Neural progenitor cell (in vitro differentiated cells): ENCODE measurements around the gene SDK1. TPM values are rescaled to one million over a fixed set of nuclear protein-coding genes. Genes with fewer than 3 reads are reported as not detected.

Experiments
- DNase-seq: peaks from one replicate; pipeline ENCODE4 v3.0.0-alpha.2; 2016; ENCODE audit warnings: low spot score
- H2AFZ ChIP-seq: fragments of 200-600 bp; sonication (generic); replicated peaks from 2 replicates; pipeline ENCODE4 v1.6.1; 2016; ENCODE audit warnings: antibody characterized with exemption
- H3F3A ChIP-seq: fragments of 200-600 bp; sonication (generic); 2 replicates; pipeline ENCODE4 v1.6.1; 2016; ENCODE audit warnings: antibody characterized with exemption, low read depth
- H3K27ac ChIP-seq: fragments of 200-600 bp; sonication (generic); 2 replicates; pipeline ENCODE4 v1.5.1; 2016; ENCODE audit warnings: mild to moderate bottlenecking
- H3K27me3 ChIP-seq: fragments of 200-600 bp; sonication (generic); 2 replicates; pipeline ENCODE4 v1.6.1; 2016; ENCODE audit warnings: mild to moderate bottlenecking, moderate library complexity
- H3K36me3 ChIP-seq: fragments of 200-600 bp; sonication (generic); 2 replicates; pipeline ENCODE4 v1.5.1; 2016
- H3K4me1 ChIP-seq: fragments of 200-600 bp; sonication (generic); 2 replicates; pipeline ENCODE4 v1.6.1; 2016; ENCODE audit warnings: mixed run types
- H3K4me2 ChIP-seq: fragments of 200-600 bp; sonication (generic); 2 replicates; pipeline ENCODE4 v1.6.1; 2016
- H3K4me3 ChIP-seq: fragments of 200-600 bp; sonication (generic); 2 replicates; pipeline ENCODE4 v1.5.1; 2016
- H3K79me2 ChIP-seq: fragments of 200-600 bp; sonication (generic); 2 replicates; pipeline ENCODE4 v1.6.1; 2016; ENCODE audit warnings: low read depth
- H3K9ac ChIP-seq: fragments of 200-600 bp; sonication (generic); 2 replicates; pipeline ENCODE4 v1.6.1; 2016
- H3K9me3 ChIP-seq: fragments of 200-600 bp; sonication (generic); 2 replicates; pipeline ENCODE4 v1.5.1; 2016; ENCODE audit warnings: low read depth
- H4K20me1 ChIP-seq: fragments of 200-600 bp; sonication (generic); 2 replicates; pipeline ENCODE4 v1.6.1; 2016; ENCODE audit warnings: low read depth
- H3K27ac Mint-ChIP-seq: 3 replicates; pipeline ENCODE4 v1.8.0; 2021; ENCODE audit warnings: mixed read lengths
- H3K27me3 Mint-ChIP-seq: 2 replicates; pipeline ENCODE4 v1.8.0; 2022; ENCODE audit warnings: low read depth, mild to moderate bottlenecking, inconsistent platforms, moderate library complexity, mixed read lengths; ENCODE audit not compliant: insufficient read depth
- H3K36me3 Mint-ChIP-seq: 3 replicates; pipeline ENCODE4 v1.8.0; 2021; ENCODE audit warnings: mixed read lengths
- H3K4me1 Mint-ChIP-seq: 3 replicates; pipeline ENCODE4 v1.8.0; 2021; ENCODE audit warnings: mixed read lengths
- H3K4me3 Mint-ChIP-seq: 3 replicates; pipeline ENCODE4 v1.8.0; 2021; ENCODE audit warnings: mild to moderate bottlenecking, moderate library complexity, mixed read lengths
- H3K9me3 Mint-ChIP-seq: 3 replicates; pipeline ENCODE4 v1.8.0; 2020; ENCODE audit warnings: mixed read lengths
- CTCF ChIP-seq: fragments of 200-600 bp; sonication (generic); IDR thresholded peaks from 2 replicates; pipeline ENCODE4 v1.5.1; 2017; ENCODE audit warnings: antibody characterized with exemption, mild to moderate bottlenecking
- EZH2 ChIP-seq: fragments of 200-600 bp; sonication (generic); IDR thresholded peaks from 2 replicates; pipeline ENCODE4 v1.6.1; 2017; ENCODE audit warnings: antibody characterized with exemption, mild to moderate bottlenecking, moderate library complexity
- EZH2phosphoT487 ChIP-seq: fragments of 200-600 bp; sonication (generic); IDR thresholded peaks from 2 replicates; pipeline ENCODE4 v1.6.1; 2017; ENCODE audit warnings: antibody characterized with exemption
- total RNA-seq: library from RNA; depleted of rRNA; stranded (reverse); fragments of >200 nt; gene quantifications from 2 replicates; pipeline ENCODE4 v1.2.3, GENCODE V29; 2015; ENCODE audit warnings: low replicate concordance

SDK1 gene
- total RNA-seq, 1 donor from 2014 or later: 4.9 TPM

DNA sequence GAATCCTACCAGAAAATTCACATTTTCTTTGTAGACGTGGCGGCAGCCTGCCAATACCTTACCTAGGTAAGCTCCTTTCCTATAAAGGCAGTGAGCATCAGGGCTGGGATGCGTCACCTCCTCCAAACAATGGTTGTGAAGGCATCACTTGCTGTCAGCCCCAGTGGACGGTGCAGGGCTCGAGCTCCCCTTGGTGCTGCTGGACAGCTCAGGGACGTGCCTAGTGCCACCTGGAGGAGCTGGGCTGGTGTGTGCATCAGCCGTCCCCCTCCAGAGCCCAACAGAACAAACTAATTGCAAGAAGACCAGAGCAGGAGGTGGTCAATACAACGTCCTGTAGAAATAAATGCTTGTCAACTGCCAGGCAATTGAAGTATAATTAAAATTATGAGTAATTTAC lies 863.5 kb downstream of the SDK1 start:
- H3K4me3 ChIP-seq: no peak overlapping the region
- no peak overlapping the region for H3K4me2 ChIP-seq
- H3K27me3 Mint-ChIP-seq: no peaks in the 10 kb centered on the region
- H3K9me3 Mint-ChIP-seq: no peaks in the 10 kb centered on the region
- no peaks in the 10 kb centered on the region for H3K9me3 ChIP-seq
- peaks cover 5% of the 10 kb centered on the region for H3K4me1 ChIP-seq
- no peak overlapping the region for H3K4me3 Mint-ChIP-seq
- no peaks in the 10 kb centered on the region for H3K36me3 ChIP-seq
- H3K9ac ChIP-seq: no peak overlapping the region
- H3K79me2 ChIP-seq: no peaks in the 10 kb centered on the region
- H3K27me3 ChIP-seq: no peaks in the 10 kb centered on the region
- no peak overlapping the region for H3K27ac ChIP-seq
- no peaks in the 10 kb centered on the region for H4K20me1 ChIP-seq
- H2AFZ ChIP-seq: no peak overlapping the region
- H3K36me3 Mint-ChIP-seq: peaks cover 6% of the 10 kb centered on the region
- TF ChIP-seq EZH2phosphoT487 (no peak), CTCF (peak; percentile 39)
- no peaks in the 10 kb centered on the region for H3F3A ChIP-seq
- DNase-seq: peak; percentile 49
- peaks cover 28% of the 10 kb centered on the region for H3K4me1 Mint-ChIP-seq
- no peak overlapping the region for H3K27ac Mint-ChIP-seq

DNA sequence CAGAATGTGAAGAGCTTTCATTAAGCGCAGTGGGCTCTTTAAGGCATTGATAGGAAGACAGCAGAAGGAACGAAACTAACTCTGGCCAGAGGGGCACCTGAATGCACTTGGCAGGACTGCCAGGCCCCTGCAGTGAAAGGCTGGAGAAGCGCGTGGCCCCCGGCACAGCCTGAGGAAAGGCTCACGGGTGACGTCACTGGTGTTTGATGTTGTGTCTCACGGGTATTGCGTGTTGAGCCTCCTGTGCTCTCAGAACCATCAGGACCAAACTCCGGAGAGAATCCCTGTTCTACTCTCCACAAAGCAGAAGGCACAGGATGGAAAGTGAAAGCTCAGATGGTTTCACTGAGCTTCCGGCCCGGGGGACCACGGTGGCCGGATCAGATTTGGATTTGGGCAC lies 865.3 kb downstream of the SDK1 start:
- Histone ChIP-seq H3K9ac (no peak overlapping the region), H3K4me3 (no peak overlapping the region), H3K9me3 (no peaks in the 10 kb centered on the region), H3K4me2 (no peak overlapping the region), H4K20me1 (no peaks in the 10 kb centered on the region), H3K27ac (no peak overlapping the region), H3F3A (no peaks in the 10 kb centered on the region), H3K79me2 (no peaks in the 10 kb centered on the region), H3K27me3 (no peaks in the 10 kb centered on the region), H2AFZ (no peak overlapping the region), H3K4me1 (peaks cover 6% of the 10 kb centered on the region), H3K36me3 (no peaks in the 10 kb centered on the region)
- no peak overlapping the region for H3K4me3 Mint-ChIP-seq
- H3K36me3 Mint-ChIP-seq: peaks cover 2% of the 10 kb centered on the region
- no peak for TF ChIP-seq EZH2phosphoT487
- no peak for TF ChIP-seq CTCF
- TF ChIP-seq EZH2: no peak
- H3K27ac Mint-ChIP-seq: no peak overlapping the region
- peaks cover 25% of the 10 kb centered on the region for H3K4me1 Mint-ChIP-seq
- H3K9me3 Mint-ChIP-seq: no peaks in the 10 kb centered on the region
- DNase-seq: no peak
- no peaks in the 10 kb centered on the region for H3K27me3 Mint-ChIP-seq

DNA sequence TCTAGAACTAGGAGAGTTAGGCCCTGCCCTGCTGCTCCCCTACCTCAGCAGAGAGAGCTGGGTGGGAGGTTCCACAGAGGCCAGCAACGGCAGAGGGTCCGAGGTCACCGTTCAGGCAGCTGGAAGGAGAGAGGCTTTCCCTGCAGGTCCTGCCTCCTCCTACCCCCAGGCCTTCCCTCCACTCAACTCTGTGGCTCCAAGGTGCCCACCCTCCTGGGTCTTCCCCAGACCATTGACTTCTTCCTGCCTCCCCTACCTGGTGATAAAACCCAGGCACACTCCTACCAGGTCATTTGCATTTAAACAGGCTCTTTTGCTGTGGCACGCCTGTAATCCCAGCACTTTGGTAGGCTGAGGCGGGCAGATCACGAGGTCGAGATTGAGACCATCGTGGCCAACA lies 865.8 kb downstream of the SDK1 start:
- H3K9me3 Mint-ChIP-seq: no peaks in the 10 kb centered on the region
- Histone ChIP-seq H3K4me2 (no peak overlapping the region), H3K27me3 (no peaks in the 10 kb centered on the region), H3K27ac (no peak overlapping the region), H3K4me3 (no peak overlapping the region), H3F3A (no peaks in the 10 kb centered on the region), H2AFZ (no peak overlapping the region), H4K20me1 (no peaks in the 10 kb centered on the region), H3K79me2 (no peaks in the 10 kb centered on the region), H3K9me3 (no peaks in the 10 kb centered on the region), H3K9ac (no peak overlapping the region), H3K4me1 (peaks cover 7% of the 10 kb centered on the region), H3K36me3 (no peaks in the 10 kb centered on the region)
- H3K36me3 Mint-ChIP-seq: peaks cover 2% of the 10 kb centered on the region
- H3K4me1 Mint-ChIP-seq: peaks cover 24% of the 10 kb centered on the region
- no peak overlapping the region for H3K4me3 Mint-ChIP-seq
- H3K27ac Mint-ChIP-seq: no peak overlapping the region
- DNase-seq: no peak
- H3K27me3 Mint-ChIP-seq: no peaks in the 10 kb centered on the region
- TF ChIP-seq CTCF (no peak), EZH2 (no peak), EZH2phosphoT487 (no peak)
